Stimulated activated CD4-positive, alpha-beta T cell treated with anti-CD3 and anti-CD28 coated beads, TNF-alpha, amount 100 ng/mL, for 24 hours (primary cell): Measurements from ENCODE around the gene LIMS2.

Experiments used
- DNase-seq, 3 experiments: peaks; one replicate each; pipeline ENCODE4 v3.0.0-alpha.2; 2020; ENCODE audit warnings: low read depth in 3 of 3

The LIMS2 gene

DNA sequence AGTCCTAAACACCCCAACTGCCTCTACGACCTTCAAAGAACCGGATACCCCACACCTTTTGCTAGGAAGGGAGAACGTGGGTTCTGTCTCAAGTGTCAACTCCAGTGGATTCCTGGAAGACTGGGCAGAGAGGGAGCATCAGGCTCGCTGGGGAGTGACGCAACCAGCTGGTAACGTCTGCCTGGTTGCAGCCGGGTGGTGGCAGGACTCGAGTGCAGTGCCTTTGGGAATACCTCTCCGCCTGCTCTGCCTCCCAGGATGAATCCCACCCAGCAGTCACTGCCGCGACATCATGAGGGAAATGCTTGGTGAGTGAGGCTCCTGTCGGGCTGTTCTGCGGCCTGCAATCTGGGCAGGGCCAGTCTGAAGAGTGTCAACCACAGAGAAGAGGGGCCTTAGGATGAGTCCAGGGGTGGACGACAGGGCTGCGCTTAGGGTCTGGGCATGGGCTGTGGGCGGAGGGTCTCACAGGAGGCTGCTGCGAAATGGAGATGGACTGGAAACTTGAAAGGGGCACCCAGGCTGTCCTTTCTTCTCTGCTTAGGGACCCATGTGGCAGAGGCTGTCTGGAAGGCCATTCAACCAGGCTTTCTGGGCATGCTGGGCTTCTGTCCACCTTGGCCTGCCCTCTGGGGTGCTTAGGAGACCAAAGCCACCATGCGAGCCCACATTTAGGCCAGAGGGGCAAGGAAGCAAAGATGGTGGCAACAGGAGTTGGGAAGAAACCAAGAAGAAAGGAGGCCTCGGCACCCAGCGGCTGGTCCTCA is 16.5 kb downstream of the LIMS2 start:
- DNase-seq = no peak

DNA sequence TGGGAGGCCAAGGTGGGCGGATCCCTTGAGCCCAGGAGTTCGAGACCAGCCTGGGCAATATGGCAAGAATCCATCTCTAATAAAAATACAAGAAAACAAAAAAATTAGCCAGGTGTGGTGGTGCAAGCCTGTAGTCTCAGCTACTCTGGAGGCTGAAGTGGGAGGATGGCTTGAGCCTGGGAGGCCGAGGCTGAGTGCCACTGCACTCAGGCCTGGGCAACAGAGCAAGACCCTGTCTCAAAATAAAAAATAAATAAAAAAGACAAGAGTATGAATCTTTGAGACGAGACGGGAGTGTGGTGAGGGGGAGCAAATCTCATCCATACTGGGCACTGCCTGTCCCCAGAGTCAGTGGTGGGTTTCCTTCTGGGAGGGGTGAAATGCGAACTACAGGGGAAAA is 17.2 kb downstream of the LIMS2 start:
- no peak for DNase-seq

DNA sequence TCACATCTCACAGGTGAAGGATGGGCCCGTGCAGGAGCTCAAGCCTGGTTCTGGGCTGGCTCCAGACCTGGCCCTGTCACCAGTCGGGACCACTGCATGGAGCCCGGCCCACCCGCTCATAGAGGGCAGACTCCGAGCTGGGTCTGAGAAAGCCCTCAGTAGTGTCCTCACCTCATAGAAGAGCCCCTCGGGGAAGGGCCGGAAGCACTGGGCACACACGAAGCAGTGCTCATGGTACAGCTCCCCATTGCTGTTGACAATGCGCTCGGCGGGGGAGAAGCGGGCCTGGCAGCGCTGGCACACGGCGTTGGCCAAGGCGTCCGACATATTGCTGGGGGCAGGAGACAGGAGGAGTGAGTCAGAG is 18.1 kb downstream of the LIMS2 start:
- DNase-seq = no peak

DNA sequence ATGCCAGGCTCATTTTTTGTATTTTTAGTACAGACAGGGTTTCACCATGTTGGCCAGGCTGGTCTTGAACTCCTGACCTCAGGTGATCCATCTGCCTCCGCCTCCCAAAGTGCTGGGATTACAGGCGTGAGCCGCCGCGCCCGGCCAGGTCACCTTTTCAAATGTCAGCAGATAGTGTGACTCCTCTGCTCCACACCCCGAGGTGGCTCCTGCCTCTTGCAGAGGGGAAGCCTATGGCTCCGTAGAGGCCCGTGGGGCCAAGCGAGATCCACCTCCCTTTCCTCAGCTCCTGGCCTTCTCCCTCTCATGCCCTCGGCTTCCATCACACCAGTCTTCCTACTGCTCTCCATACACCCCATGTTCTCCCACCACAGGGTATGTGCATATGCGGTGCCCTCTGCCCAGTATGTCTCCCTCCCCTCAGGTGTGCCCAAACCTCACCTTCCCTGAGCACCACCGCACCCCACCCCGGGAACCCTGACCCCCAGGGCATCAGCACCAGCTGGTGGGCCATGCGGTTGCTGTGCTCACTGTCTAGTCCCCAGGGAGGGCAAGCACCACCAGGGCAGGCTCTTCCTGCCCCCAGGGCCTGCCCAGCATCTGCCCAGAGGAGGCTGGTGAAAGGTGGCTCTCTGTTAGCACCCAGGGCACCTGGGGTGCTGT is 18.6 kb downstream of the LIMS2 start:
- no peak for DNase-seq

DNA sequence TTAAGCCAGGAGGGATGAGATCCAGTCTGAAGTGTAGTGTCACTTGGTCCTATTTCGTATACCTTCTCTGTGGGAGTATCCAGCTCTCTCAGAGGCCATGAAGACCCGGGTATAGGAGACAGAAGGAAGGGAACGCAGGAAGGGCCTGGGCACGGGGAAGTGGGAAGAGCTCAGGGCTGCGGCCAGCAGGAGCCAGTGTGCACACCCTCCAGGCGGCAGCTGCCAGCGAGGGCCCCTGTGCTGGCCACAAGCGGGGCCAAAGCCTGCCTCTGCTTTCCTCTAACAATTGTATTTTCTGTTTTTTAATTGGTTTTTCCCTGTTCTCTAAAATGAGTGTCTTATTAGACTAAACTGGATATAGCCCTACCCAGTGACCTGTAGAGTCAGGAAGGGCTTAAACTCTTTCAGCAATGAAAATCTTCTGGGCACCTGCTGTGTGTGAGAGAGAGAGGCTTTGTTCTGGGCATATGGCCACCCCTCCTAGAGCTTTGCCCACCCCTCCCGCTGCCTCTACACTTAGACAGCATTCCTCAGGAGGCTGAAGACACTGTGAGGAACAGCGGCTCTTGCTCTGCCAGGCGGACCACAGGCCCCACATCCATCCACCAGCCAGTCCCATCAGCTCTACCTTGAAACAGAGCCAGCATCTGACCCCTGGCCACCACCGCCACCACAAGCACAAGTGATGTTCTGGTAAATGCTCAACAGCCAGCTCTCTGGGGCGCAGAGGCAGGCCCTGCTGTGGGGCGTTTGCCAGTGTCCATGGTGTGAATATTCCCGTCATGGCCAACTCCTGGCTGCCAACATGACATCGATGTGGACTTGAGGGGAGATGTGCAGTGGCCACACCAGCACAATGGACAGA is 19.9 kb downstream of the LIMS2 start:
- no peak for DNase-seq

DNA sequence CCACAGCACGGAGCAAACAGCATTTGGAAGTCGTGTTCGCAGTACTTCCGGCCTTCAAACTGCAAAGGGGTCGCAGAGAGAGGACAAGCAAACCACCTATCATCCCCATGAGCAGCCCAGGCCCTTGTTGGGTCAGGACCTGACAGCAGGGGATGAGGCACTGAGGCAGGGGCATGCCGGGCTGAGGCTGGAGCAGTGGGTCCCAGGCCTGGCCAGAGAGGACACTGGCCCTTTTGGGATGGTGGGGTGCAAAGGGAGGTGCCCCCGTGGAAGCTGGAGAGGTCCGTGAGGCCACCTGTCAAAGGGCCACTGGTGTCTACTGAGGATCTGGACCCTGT is 20.5 kb downstream of the LIMS2 start:
- no peak for DNase-seq

DNA sequence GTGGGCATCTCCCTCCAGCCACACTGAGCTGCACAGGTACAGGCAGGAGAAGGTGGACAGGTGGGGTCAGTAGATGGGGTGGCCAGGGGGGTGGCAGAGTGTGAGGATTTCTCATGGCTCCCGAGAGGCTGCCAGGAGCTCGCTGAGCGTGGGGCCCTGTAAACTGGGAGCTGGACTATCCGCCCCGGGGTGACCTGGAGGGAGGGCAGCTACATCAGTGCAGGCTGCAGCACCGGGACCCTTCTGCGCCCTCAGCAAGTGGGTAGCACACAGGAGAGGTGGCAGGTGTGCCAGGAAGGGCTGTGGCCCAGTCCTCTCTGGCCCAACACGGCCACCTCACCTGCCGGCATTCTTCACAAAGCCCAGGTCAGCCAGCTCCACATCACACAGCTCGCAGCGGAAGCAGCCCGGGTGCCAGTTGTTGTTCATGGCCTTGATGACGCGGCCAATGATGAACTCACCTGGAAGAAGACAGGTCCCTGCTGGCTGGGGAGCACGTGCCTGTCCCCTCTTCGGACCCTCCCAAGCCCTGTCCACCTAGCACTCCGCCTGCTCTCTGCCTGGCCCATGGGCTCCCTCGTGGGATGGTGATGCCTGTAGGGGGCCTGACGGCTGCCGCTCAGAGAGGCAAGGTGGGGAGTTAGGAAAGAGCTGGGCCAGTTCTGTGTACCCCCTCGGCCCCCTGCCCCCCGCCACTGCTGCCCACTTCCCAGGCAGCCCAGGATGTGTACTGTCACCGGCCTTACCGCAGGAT is 21.1 kb downstream of the LIMS2 start:
- DNase-seq = no peak

DNA sequence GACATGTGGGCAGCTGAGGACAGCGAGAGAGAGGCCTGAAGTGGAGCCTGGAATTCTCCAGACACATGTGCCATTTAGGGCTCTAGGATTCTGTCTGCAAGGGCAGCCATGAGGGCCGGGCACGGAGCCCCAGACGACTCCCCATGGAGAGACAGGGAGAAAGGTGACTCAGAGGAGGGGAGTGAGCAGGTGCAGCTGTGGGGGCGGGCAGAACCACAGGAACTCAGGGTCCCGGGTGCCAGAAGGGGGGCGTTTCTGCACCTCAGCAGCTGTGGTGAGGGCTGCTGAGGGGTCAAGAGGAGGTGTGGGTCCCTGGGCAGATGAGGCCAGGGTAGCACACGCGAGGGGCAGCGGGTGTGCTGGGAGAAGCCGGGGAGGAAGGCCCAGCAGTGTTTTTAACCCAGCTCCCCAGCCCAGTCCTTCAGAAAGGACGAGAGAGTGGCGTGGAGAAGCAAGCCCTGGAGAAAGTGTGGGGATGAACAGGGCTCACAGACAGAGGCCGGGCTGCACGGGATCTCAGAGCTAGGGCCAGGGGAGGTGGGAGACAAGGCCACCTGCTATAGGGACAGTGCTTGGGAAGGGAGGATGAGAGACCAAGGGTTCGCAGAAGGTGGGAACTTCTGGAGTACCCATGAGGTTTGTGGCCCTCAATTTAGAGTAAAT is 21.8 kb downstream of the LIMS2 start:
- DNase-seq = no peak

DNA sequence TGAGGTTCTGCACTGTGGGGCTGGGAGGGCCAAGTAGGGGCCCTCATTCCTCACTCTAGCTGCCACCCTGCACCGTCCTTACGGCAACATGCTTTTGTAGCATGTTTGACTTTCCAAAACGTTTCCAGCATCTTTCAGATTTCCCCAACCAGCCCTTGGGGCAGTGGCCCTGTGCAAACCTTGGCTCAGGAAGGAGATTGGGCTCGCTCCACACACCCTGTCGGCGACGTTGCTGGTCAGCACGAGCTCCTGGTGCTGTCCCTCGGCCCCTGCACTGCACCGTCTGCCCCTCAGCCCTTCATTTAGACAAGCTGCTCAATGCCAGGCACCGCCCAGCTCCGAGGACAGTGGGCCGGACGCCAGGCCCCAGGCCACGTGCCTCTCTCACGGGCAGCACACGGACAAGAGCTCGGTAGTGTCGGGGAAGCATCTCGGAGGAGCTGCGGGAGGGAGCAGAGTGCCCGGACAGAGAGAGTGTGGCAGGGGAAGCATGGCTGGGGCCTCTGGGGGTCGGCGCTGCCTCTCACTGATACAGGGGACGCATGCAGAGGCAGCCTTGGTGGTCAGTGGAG is 22.5 kb downstream of the LIMS2 start:
- DNase-seq = no peak

DNA sequence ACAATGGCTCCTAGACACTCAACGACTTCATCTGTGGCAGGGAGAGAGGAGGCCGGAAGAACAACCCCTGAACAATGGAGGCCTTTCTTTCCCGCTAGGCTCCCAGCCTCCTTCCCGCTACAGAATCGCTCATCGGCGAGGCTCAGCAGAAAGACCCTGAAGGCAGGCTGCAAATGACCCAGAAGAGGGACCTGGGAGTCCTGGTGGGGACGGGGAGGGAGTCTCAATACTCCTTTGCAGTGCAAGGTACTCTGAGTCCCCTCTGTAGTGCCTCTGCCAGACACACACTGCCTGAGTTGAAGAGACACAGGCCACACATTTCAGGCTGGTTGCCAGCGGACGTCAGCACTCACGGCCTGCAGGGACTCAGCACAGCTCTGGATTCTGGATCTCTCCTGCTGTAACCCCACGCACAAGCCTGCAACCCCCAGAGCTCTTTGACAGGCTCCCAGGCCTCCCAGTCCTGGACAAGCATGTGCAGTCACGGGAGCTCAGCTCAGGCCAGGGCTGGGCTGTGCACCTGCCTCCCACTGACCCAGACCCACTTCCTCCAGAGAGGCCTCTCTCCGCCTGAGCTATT is 23.3 kb downstream of the LIMS2 start:
- no peak for DNase-seq

DNA sequence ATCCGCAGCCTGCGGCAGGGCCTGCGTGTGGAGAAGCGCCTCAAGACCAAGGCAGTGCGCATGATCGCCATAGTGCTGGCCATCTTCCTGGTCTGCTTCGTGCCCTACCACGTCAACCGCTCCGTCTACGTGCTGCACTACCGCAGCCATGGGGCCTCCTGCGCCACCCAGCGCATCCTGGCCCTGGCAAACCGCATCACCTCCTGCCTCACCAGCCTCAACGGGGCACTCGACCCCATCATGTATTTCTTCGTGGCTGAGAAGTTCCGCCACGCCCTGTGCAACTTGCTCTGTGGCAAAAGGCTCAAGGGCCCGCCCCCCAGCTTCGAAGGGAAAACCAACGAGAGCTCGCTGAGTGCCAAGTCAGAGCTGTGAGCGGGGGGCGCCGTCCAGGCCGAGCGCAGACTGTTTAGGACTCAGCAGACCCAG is 23.9 kb downstream of the LIMS2 start:
- no peak for DNase-seq

DNA sequence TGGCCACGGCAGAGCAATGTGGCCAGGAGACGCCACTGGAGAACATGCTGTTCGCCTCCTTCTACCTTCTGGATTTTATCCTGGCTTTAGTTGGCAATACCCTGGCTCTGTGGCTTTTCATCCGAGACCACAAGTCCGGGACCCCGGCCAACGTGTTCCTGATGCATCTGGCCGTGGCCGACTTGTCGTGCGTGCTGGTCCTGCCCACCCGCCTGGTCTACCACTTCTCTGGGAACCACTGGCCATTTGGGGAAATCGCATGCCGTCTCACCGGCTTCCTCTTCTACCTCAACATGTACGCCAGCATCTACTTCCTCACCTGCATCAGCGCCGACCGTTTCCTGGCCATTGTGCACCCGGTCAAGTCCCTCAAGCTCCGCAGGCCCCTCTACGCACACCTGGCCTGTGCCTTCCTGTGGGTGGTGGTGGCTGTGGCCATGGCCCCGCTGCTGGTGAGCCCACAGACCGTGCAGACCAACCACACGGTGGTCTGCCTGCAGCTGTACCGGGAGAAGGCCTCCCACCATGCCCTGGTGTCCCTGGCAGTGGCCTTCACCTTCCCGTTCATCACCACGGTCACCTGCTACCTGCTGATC is 24.4 kb downstream of the LIMS2 start:
- no peak for DNase-seq

DNA sequence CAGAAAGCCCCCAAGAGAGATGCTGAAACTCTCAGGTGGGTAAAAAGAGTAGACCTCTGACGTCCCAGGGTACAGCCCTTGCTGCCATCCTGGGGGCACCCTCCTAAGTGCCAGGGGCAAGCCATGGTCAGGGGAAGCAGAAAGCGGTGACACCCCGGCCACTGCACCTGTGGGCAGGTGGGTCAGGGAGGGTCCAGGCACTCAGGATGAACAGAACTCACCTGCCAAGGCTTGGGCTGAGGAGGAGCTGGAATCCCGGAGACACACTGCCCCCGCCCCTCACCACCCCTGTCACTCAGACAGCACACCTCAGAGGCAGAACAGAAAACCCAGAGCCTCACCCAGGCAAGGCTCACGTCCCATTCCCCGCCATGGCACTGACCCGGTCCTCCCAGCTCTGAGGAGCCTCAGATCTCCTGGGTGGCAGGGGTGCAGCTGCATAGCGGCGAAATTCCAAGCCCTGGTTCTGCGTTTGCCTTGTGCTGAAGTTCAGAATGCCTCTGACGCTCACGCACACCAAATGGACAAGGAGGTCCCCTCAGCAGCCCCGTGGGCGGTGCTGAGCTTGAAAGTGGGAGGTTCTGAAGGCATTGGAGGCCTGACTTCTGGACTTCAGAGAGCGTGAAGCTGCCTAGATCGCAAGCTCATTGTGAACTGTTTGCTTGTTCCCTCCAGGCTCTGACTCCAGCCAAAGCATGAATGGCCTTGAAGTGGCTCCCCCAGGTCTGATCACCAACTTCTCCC is 25.1 kb downstream of the LIMS2 start:
- no peak for DNase-seq

DNA sequence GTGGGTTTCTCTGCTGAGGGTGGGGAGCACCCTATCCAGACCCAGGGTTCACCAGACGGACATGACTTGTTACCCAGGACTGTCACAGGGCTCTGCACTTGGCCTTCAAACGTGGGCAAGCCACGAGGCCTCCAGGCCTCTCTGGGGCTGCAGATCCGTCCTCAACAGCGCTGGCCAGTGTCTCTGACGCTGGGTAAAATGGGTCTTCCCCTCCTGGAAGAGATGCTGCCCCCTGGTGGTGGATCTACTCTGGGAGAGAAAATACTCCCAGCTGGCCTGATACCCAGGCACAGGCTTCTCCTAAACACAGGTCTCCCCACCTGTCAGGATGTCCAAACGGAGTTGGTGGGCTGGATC is 25.7 kb downstream of the LIMS2 start:
- peak; percentile 76 to 85 (median 78) for DNase-seq

DNA sequence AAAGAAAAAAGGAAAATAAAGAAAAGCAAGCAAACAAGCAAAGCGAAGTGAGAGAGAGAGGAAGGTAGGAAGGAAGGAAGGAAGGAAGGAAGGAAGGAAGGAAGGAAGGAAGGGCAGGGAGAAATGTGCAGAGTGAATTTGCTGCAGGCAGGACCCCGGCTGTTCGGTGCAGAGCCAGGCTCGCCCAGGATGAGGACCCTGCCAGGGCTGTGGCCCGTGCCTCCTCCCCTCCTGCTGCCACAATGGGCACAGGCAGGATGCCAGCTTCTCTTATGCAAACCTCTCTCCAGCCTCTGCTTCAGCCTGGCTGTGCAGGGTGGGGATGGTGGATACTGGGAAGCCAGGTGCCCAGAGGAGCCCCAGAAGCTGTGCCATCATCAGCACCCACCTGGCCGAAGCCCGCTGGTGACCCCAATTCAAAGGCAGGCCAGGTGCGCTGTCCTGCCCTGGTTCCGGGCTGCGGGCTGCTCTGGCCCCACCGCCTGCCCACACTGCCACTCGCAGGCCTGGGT is 26.2 kb downstream of the LIMS2 start:
- DNase-seq = no peak

DNA sequence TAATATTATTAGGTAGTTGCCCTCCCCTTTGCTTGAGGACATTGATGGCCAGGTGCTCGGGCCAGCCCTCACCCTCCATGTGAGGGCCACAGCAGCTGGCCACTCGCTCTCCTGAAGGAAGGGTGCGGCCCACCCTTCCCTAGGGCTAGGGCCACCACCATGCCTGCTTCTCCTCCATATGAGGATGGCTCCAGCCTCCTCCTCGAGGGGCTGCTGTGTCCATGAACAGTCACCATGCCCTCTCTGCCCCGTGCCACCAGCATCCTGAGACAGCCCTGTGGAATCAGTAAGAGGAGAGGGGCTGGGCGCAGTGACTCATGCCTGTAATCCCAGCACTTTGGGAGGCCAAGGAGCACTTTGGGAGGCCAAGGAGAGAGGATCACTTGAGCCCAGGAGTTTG is 27.0 kb downstream of the LIMS2 start:
- DNase-seq = no peak

DNA sequence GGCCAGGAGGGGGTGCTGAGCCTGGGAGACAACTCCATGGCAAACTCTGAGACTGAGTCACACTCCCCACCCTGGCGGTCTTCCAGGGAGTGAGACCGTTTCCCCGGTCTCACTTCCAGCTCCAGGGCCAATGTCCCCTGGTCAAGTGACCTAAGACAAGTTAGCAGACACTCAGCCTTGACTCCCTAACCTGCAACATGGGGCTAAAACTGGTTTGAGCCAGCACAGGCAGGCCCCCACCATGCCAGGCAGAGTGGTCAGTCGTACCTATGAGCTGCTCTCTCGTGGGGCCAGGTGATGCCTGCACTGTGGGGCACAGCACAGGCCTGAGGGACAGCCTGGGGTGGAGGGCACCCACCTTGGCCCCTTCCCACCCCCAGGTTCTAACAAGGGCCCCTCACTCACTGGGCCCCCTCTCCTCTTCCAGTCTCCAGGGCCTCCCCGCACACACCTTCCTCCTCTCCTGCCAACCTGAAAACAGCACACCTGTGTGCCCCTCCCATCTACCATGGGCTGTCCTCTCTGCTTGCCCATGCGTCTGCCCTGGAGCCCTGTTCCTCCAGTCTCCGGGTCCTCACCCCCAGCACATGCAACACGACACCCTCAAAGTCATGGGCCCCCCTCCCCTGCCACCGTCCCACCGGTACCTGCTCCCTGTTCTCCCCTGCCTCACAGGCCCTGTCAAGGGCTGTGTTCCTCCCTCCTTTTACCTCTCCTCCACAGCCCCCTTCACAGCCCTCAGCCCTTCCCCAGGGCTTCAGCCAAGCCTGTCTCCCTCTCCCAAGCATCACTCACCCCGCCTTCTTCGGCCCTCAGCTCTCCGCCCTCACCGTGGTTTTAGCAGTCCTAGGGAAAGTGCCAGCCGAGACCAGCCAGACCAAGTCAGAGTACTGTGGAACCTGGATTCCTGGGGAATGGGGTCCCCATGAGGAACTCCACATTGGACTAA is 27.8 kb downstream of the LIMS2 start:
- DNase-seq = no peak

DNA sequence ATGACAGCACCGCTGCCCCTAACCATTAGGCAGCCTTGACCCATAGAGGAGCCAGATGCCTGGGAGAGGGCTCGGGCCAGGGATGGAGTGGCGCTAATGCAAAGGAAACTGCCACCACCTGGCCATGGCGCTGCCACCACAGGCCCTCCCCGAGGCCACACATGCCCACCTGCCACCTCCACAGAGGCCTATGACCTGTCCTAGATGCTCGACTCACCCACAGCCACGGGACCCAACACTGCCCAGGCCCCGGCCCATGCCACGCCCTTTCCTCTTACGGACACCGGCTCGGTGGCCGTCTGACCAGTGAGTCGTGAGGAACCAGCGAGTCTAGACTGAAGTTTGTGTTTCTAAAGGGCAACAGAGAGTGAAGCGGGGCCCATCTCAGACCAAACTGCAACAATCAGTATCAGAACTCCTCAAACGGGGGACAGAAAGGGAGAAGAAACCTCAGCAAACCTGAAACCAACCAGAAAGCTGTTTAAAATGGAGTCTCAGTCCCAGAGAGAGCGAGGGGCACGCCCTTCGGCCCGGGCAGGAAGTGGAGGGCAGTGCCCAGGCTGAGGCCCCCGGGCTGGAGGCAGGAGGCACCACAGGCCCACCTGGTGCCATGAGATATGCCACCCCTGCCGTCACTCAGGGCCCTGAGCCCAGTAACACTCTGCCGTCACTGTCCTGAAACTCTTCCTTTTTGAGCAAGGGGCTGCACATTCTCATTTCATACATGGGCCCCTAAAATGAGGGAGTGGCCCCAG is 28.7 kb downstream of the LIMS2 start:
- DNase-seq = no peak
